ENCODE results near the gene ADAMTS20.
"Not testable (repeated sequence)": the region's sequence is repeated elsewhere in the genome, so short reads cannot be mapped to it uniquely, and the experiment has no call there.

ADAMTS20 gene

GRCh38 chr12:43348221-43348620, 203.8 kb downstream of the ADAMTS20 start:
- no peak for DNase-seq

GRCh38 chr12:43347026-43347425, 205.0 kb downstream of the ADAMTS20 start:
- TF ChIP-seq CTCF (IDR thresholded peaks at IDR 0.05; ENCODE audit: low read depth, low read length): no peak
- Histone ChIP-seq H3K36me3 (no peaks in the 10 kb centered on the region), H3K9me3 (0 out of 2 replicates have a peak, but pooled peaks cover 5% of the 10 kb centered on the region), H3K4me1 (no peaks in the 10 kb centered on the region), H3K27me3 (peaks cover 3% of the 10 kb centered on the region; the same call in 1 of the 2 replicates), H3K4me3 (ENCODE audit: low read depth, low read length) (no peak overlapping the region)
- no peak for DNase-seq

More at GRCh38 chr12:43348221-43348620, 203.8 kb downstream of the ADAMTS20 start:
- H3K4me1 ChIP-seq: no peaks in the 10 kb centered on the region
- no peak for TF ChIP-seq CTCF (IDR thresholded peaks at IDR 0.05; ENCODE audit: low read depth, low read length)
- 0 out of 2 replicates have a peak, but pooled peaks cover 5% of the 10 kb centered on the region for H3K9me3 ChIP-seq
- no peak overlapping the region for H3K4me3 ChIP-seq (ENCODE audit: low read depth, low read length)
- peaks cover 3% of the 10 kb centered on the region; the same call in 1 of the 2 replicates for H3K27me3 ChIP-seq
- H3K36me3 ChIP-seq: no peaks in the 10 kb centered on the region

- Histone ChIP-seq H3K4me1 (no peaks in the 10 kb centered on the region), H3K27me3 (no peaks in the 10 kb centered on the region), H3K36me3 (no peaks in the 10 kb centered on the region), H3K9me3 (0 out of 2 replicates have a peak, but pooled peaks cover 5% of the 10 kb centered on the region), H3K4me3 (ENCODE audit: low read depth, low read length) (no peak overlapping the region)
- TF ChIP-seq CTCF (IDR thresholded peaks at IDR 0.05; ENCODE audit: low read depth, low read length): no peak
- no peak for DNase-seq
Observed at GRCh38 chr12:43345023-43345422, 207.0 kb downstream of the ADAMTS20 start.

GRCh38 chr12:43341785-43342313, 210.2 kb downstream of the ADAMTS20 start:
- H3K4me3 ChIP-seq (ENCODE audit: low read depth, low read length); H3K36me3 ChIP-seq; H3K4me1 ChIP-seq; DNase-seq; H3K9me3 ChIP-seq; H3K27me3 ChIP-seq: not testable (repeated sequence)

- no peak overlapping the region for H3K4me3 ChIP-seq (ENCODE audit: low read depth, low read length)
- H3K4me1 ChIP-seq: peaks cover 6% of the 10 kb centered on the region
- H3K27me3 ChIP-seq: no peaks in the 10 kb centered on the region
- H3K9me3 ChIP-seq: no peaks in the 10 kb centered on the region
- TF ChIP-seq CTCF (IDR thresholded peaks at IDR 0.05; ENCODE audit: low read depth, low read length): peak; percentile 92
- DNase-seq: peak; percentile 14
- no peaks in the 10 kb centered on the region for H3K36me3 ChIP-seq
Observed at GRCh38 chr12:43338848-43339526, 213.0 kb downstream of the ADAMTS20 start.

- Histone ChIP-seq H3K4me1 (peaks cover 10% of the 10 kb centered on the region), H3K4me3 (ENCODE audit: low read depth, low read length) (no peak overlapping the region), H3K9me3 (no peaks in the 10 kb centered on the region), H3K27me3 (no peaks in the 10 kb centered on the region), H3K36me3 (no peaks in the 10 kb centered on the region)
- TF ChIP-seq CTCF (IDR thresholded peaks at IDR 0.05; ENCODE audit: low read depth, low read length): no peak
- DNase-seq: no peak
Observed at GRCh38 chr12:43337571-43338444, 214.2 kb downstream of the ADAMTS20 start.
